Duodenal mucosa (tissue), 2 donors: ENCODE measurements around the gene RAB37.

ENCODE experiments used
- H3K27ac ChIP-seq: one replicate; pipeline ENCODE4 v1.7.0; 2013; ENCODE audit warnings: low read depth, low read length
- H3K27me3 ChIP-seq, 2 donors: one replicate each; pipeline ENCODE4 v1.7.0; 2013; ENCODE audit warnings: low read length in 2 of 2, control low read depth in 1 of 2; ENCODE audit not compliant: insufficient read depth in 2 of 2, control insufficient read depth in 1 of 2
- H3K36me3 ChIP-seq, 2 donors: one replicate each; pipeline ENCODE4 v1.7.0; 2013; ENCODE audit warnings: low read length in 2 of 2, control low read depth in 1 of 2; ENCODE audit not compliant: insufficient read depth in 2 of 2, control insufficient read depth in 1 of 2
- H3K4me1 ChIP-seq, 2 donors: one replicate each; pipeline ENCODE4 v1.7.0; 2013; ENCODE audit warnings: low read length in 2 of 2, control low read depth in 1 of 2; ENCODE audit not compliant: insufficient read depth in 2 of 2, control insufficient read depth in 1 of 2
- H3K4me3 ChIP-seq, 2 donors: one replicate each; pipeline ENCODE4 v1.7.0; 2013; ENCODE audit warnings: low read length in 2 of 2, low read depth in 1 of 2
- H3K9ac ChIP-seq, 2 donors: one replicate each; pipeline ENCODE4 v1.7.0; 2013; ENCODE audit warnings: low read length in 2 of 2, low read depth in 1 of 2
- H3K9me3 ChIP-seq, 2 donors: one replicate each; pipeline ENCODE4 v1.7.0; 2013; ENCODE audit warnings: low read length in 2 of 2, control low read depth in 1 of 2; ENCODE audit not compliant: control insufficient read depth in 1 of 2

Gene RAB37

GRCh38 chr17:74744349-74744713 lies 7.3 kb downstream of the RAB37 start:
- Histone ChIP-seq H3K9me3 (no peaks in the 10 kb centered on the region), H3K36me3 (no peaks in the 10 kb centered on the region), H3K9ac (peak overlapping the region in 1 of 2 donors; percentile 77), H3K27ac (no peak overlapping the region), H3K27me3 (no peaks in the 10 kb centered on the region), H3K4me3 (peak overlapping the region in 1 of 2 donors; percentile 50), H3K4me1 (peaks cover 32 to 60% of the 10 kb centered on the region in 2 donors)

GRCh38 chr17:74744714-74745547 lies 7.9 kb downstream of the RAB37 start:
- Histone ChIP-seq H3K4me3 (peak overlapping the region; percentile 50 to 53), H3K9me3 (no peaks in the 10 kb centered on the region), H3K27me3 (no peaks in the 10 kb centered on the region), H3K36me3 (no peaks in the 10 kb centered on the region), H3K27ac (no peak overlapping the region), H3K4me1 (peaks cover 32 to 63% of the 10 kb centered on the region in 2 donors), H3K9ac (peak overlapping the region in 1 of 2 donors; percentile 77)

DNA sequence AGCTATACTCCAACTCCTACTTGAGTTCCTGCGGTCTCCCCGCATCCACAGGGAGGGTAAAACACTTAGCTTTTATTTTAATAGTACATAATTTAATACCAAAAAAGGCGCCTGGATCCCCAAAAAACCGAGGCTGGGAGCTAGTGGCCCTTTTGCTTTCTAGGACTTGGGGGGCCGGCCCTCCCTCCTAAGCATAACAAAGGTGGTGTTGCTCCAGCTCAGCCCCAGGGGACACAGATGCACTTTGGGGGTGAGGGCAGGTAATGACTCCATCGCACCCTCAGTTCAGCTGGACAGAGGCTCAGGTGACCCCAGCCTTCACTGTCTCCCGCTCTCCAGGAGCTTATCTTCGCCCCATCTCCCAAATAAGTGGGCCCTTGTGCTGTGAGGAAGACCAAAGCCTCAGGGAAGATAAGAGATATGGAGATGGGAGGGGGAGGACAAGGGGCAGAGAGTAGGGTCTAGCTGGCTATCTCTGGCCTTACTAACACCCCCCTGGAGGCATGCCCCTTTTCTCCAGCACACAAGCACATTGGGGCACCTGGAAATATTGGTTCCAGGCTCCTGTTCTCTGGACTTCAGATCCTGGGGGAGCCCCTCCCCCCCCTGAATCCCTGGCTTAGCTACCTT lies 8.6 kb downstream of the RAB37 start:
- Histone ChIP-seq H3K4me3 (no peak overlapping the region), H3K36me3 (no peaks in the 10 kb centered on the region), H3K27me3 (no peaks in the 10 kb centered on the region), H3K4me1 (peaks cover 38 to 64% of the 10 kb centered on the region in 2 donors), H3K9ac (no peak overlapping the region), H3K27ac (no peak overlapping the region), H3K9me3 (no peaks in the 10 kb centered on the region)

GRCh38 chr17:74746376-74746775 lies 9.3 kb downstream of the RAB37 start:
- Histone ChIP-seq H3K27me3 (no peaks in the 10 kb centered on the region), H3K4me3 (no peak overlapping the region), H3K36me3 (no peaks in the 10 kb centered on the region), H3K4me1 (peaks cover 45 to 71% of the 10 kb centered on the region in 2 donors), H3K9ac (no peak overlapping the region), H3K9me3 (no peaks in the 10 kb centered on the region), H3K27ac (no peak overlapping the region)

DNA sequence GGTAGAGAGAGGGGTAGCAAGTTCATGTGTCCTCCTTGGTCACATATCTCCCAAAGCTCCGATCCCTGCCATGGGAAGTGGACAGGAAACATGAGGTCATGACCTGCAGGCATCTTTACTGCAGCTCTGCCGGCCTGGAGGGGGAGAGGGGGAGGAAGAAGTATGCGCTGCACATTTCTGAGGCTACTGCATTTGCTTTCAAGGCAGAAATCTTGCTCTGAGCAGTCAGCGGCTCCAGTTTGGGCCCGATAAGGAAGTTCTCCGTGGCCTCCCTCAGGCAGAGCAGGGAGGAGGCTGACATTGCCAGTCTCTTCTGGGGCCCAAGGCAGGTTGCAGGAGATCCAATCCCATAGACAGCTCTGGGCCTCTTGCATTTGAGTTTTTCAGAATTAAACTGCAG lies 9.9 kb downstream of the RAB37 start:
- H3K9ac ChIP-seq, result peak overlapping the region in 1 of 2 donors; percentile 32
- H3K27me3 ChIP-seq, result no peaks in the 10 kb centered on the region
- peaks cover 46 to 73% of the 10 kb centered on the region in 2 donors for H3K4me1 ChIP-seq
- H3K9me3 ChIP-seq, result no peaks in the 10 kb centered on the region
- peaks cover 0 to 4% of the 10 kb centered on the region in 2 donors for H3K36me3 ChIP-seq
- no peak overlapping the region for H3K27ac ChIP-seq
- H3K4me3 ChIP-seq, result no peak overlapping the region

- Histone ChIP-seq H3K4me3 (peak overlapping the region; percentile 42 to 61), H3K4me1 (peaks cover 54 to 75% of the 10 kb centered on the region in 2 donors), H3K27ac (no peak overlapping the region)
These were observed 11.1 kb downstream of the RAB37 start for GRCh38 chr17:74748279-74748528.

DNA sequence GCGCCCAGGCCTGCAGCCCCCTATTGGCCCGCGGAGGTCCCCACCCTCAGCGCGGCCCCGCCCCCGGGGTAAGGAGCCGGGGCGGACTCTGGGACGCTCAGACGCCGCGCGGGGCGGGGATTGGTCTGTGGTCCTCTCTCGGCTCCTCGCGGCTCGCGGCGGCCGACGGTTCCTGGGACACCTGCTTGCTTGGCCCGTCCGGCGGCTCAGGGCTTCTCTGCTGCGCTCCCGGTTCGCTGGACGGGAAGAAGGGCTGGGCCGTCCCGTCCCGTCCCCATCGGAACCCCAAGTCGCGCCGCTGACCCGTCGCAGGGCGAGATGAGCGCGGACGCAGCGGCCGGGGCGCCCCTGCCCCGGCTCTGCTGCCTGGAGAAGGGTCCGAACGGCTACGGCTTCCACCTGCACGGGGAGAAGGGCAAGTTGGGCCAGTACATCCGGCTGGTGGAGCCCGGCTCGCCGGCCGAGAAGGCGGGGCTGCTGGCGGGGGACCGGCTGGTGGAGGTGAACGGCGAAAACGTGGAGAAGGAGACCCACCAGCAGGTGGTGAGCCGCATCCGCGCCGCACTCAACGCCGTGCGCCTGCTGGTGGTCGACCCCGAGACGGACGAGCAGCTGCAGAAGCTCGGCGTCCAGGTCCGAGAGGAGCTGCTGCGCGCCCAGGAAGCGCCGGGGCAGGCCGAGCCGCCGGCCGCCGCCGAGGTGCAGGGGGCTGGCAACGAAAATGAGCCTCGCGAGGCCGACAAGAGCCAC lies 11.6 kb downstream of the RAB37 start, which contains the start of gene NHERF1:
NHERF1 (plus strand) TSS at position 100 of the 750 bp plus-strand sequence; CDS start at position 319, 219 bp downstream.
- peaks cover 0 to 5% of the 10 kb centered on the region in 2 donors for H3K36me3 ChIP-seq
- peak within 1 kb of the TSS; percentile 95 to 98 for H3K4me3 ChIP-seq
- H3K9me3 ChIP-seq, result no peaks in the 10 kb centered on the region
- H3K27ac ChIP-seq, result peak within 1 kb of the TSS; percentile 76
- no peaks in the 10 kb centered on the region for H3K27me3 ChIP-seq
- H3K4me1 ChIP-seq, result peaks cover 58 to 78% of the 10 kb centered on the region in 2 donors
- peak within 1 kb of the TSS; percentile 77 to 96 for H3K9ac ChIP-seq

More at GRCh38 chr17:74748279-74748528, 11.1 kb downstream of the RAB37 start:
- Histone ChIP-seq H3K27me3 (no peaks in the 10 kb centered on the region), H3K9me3 (no peaks in the 10 kb centered on the region), H3K9ac (no peak overlapping the region), H3K36me3 (peaks cover 0 to 5% of the 10 kb centered on the region in 2 donors)

DNA sequence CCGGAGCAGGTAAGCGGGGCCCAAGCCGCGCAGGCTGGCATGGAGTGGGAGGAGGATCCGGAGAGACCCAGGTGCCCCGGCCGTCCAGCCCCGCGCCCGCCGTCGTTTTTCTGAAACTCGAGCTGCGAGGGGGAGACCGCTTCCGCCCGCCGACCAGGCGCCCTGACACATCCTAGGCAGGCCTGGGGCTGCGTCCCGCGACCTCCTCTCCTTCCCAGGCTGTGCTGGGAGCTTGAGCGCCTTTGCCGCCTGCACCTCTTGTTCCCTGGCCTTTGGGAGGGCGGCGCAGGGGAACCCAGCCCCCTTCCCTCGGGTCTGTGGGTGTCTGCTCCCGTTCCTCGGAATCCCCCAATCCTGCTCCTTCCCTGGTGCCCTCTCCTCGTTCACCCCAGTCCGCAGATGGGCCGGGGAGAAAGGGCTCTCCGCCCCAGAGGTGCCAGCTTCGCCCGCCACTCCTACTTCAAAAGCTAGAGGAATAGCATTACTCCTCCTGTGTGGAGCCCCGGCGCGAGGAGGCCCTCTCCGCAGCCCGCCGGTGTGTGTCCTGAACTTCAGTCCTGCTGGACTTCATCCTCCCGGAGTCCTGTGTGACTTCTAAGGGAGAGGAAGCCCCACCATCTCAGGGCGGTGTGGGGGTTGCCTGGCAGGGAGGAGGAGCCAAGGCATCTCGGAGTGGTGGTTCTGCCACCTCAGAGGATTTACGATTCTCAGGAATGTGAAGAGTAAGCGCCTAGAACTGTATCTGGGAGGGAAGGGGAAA lies 12.4 kb downstream of the RAB37 start:
- Histone ChIP-seq H3K4me1 (peaks cover 57 to 75% of the 10 kb centered on the region in 2 donors), H3K27ac (peak overlapping the region; percentile 83), H3K36me3 (peaks cover 0 to 5% of the 10 kb centered on the region in 2 donors), H3K9ac (peak overlapping the region; percentile 77 to 96), H3K9me3 (no peaks in the 10 kb centered on the region), H3K27me3 (no peaks in the 10 kb centered on the region), H3K4me3 (peak overlapping the region; percentile 95 to 98)

DNA sequence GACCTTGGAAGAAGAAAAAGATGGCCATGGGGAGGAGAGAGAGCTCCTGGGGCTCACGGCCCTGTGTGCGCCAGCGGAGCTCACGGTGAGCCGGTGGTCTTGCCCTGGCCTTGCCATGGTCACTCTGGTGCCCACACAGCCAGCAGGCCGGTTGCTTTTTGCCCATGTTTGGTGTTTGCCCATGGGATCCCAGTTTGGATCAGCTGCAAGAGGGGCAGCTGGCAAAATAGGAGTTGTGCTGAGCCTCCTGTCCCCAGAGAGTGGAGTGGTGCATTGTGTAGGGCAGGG lies 12.9 kb downstream of the RAB37 start:
- Histone ChIP-seq H3K27ac (peak overlapping the region; percentile 83), H3K9ac (peak overlapping the region; percentile 77 to 96), H3K9me3 (no peaks in the 10 kb centered on the region), H3K4me1 (peaks cover 58 to 75% of the 10 kb centered on the region in 2 donors), H3K4me3 (peak overlapping the region; percentile 95 to 98), H3K36me3 (peaks cover 3 to 9% of the 10 kb centered on the region in 2 donors), H3K27me3 (no peaks in the 10 kb centered on the region)
